Stimulated activated naive B cell treated with anti-CD40 and anti-IgM and Interleukin-4, amounts not matched to agents 10 μg/mL and 1 μg/mL and 100 μg/mL, for 72 hours (primary cell): Measurements from ENCODE around the gene GFPT1.

Source experiments
- ATAC-seq, 2 donors: fragments of 150-1000 bp; cut with Tn5 transposase; replicated peaks; 2 replicates each; pipeline ENCODE4 v1.10.0; 2021; ENCODE audit warnings: moderate library complexity in 1 of 2
- DNase-seq: peaks from one replicate; pipeline ENCODE4 v3.0.0; 2021
- H3K27ac Mint-ChIP-seq: one replicate; pipeline ENCODE4 v1.8.0; 2022; ENCODE audit warnings: mild to moderate bottlenecking, mixed read lengths
- H3K27me3 Mint-ChIP-seq, 2 donors: one replicate each; pipeline ENCODE4 v1.8.0; 2022; ENCODE audit warnings: mixed read lengths in 2 of 2
- H3K36me3 Mint-ChIP-seq, 2 donors: one replicate each; pipeline ENCODE4 v1.8.0; 2022; ENCODE audit warnings: mixed read lengths in 2 of 2, mild to moderate bottlenecking in 1 of 2
- H3K4me1 Mint-ChIP-seq, 2 donors: one replicate each; pipeline ENCODE4 v1.8.0; 2022; ENCODE audit warnings: mixed read lengths in 2 of 2, mild to moderate bottlenecking in 1 of 2
- H3K4me3 Mint-ChIP-seq, 2 donors: one replicate each; pipeline ENCODE4 v1.8.0; 2022; ENCODE audit warnings: mild to moderate bottlenecking in 2 of 2, mixed read lengths in 2 of 2, moderate library complexity in 1 of 2
- H3K9me3 Mint-ChIP-seq, 2 donors: one replicate each; pipeline ENCODE4 v1.8.0; 2022; ENCODE audit warnings: mixed read lengths in 2 of 2, mild to moderate bottlenecking in 1 of 2

The GFPT1 gene

DNA sequence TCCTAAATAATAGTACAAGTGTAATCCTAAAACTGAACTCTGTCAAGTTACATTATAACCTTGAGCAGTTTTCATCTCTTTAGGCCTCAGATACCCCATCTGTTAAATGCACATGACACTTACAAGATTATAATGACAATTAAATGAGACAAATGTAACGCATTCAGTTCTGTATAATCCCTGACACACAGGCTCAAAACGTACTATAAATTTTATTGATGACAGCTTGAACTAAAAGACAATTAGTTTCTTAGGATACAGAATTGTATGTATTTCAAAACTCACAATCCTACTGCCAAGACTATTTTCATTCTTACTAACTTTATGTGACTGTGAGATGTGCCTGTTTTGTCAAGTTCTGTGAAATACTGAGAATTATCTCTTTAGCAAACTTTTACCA lies 56.2 kb downstream of the GFPT1 start:
- Mint-ChIP-seq H3K9me3 (no peaks in the 10 kb centered on the region), H3K4me1 (no peaks in the 10 kb centered on the region), H3K36me3 (peaks cover 37 to 48% of the 10 kb centered on the region in 2 donors), H3K4me3 (no peak overlapping the region), H3K27me3 (no peaks in the 10 kb centered on the region), H3K27ac (no peak overlapping the region)
- ATAC-seq (no peak), DNase-seq (no peak)

DNA sequence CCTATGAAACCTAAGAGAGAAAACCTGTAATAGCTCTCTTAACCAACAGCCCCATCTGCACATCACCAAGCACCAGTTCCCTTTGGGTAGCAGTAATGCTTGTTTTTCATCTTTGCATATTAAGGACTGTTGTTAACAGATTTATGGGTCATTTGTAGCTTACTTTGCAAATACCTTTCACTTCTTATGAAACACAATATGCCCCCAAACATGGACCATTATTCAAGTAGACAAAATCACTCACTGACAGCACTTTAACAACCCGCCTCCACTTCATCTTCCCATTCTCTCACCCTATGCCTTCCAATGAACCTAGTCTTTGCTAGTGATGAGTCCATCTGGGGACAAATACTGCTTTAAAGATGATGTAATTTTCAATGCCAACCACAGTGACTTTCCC lies 64.4 kb downstream of the GFPT1 start:
- H3K4me1 Mint-ChIP-seq: no peaks in the 10 kb centered on the region

DNA sequence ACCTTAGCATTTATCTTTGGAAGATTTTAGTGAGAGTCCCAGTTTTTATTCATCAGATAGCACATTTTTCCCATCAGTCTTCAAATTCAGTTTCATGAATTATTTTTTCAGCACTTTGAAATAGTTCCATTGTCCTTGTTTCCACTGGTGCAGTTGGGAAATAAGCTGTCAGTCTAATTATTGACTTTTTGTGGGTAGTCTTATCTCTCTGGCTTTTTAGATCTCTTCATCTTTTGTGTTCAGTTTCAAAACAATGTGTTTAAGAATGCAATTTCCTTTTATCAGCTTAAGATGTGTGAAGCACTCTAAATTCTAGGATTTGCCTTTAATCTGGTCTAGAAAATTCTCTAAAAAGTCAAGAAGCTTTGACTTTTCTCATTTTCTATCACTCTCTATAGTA lies 70.5 kb downstream of the GFPT1 start:
- peaks cover 36 to 43% of the 10 kb centered on the region in 2 donors for H3K36me3 Mint-ChIP-seq
- H3K9me3 Mint-ChIP-seq: peaks cover 11 to 16% of the 10 kb centered on the region in 2 donors
- no peaks in the 10 kb centered on the region for H3K4me1 Mint-ChIP-seq
- no peak for DNase-seq
- H3K27me3 Mint-ChIP-seq: no peaks in the 10 kb centered on the region
- no peak for ATAC-seq
- no peak overlapping the region for H3K27ac Mint-ChIP-seq
- no peak overlapping the region for H3K4me3 Mint-ChIP-seq

More for the DNA sequence above, 64.4 kb downstream of the GFPT1 start:
- H3K9me3 Mint-ChIP-seq: peaks cover 1% of the 10 kb centered on the region in 2 donors
- ATAC-seq: no peak
- DNase-seq: no peak
- H3K4me3 Mint-ChIP-seq: no peak overlapping the region
- no peaks in the 10 kb centered on the region for H3K27me3 Mint-ChIP-seq
- H3K27ac Mint-ChIP-seq: no peak overlapping the region
- H3K36me3 Mint-ChIP-seq: peaks cover 38 to 47% of the 10 kb centered on the region in 2 donors

DNA sequence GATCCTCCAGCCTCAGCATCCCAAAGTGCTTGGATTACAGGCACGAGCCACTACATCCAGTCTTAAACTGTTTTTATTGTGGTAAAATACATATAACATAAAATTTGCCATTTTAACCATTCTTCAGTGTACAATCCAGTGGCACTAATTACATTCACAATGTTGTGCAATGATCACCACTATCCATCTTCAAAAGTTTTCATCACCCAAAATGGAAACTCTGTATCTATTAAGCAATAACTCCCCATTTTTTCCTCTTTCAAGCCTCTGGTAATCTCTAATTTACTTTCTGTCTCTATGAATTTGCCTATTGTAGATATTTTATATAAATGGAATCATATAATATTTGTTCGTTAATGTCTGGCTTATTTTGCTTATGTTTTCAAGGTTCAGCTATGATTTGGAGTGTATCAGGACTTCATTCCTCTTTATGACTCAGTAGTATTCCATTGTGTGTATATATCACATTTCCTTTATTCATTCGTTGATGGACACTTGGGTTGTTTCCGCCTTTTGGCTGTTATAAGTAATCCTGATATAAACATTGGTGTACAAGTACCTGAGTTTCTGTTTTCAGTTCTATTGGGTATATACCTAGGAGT lies 71.8 kb downstream of the GFPT1 start:
- Mint-ChIP-seq H3K27me3 (no peaks in the 10 kb centered on the region), H3K4me3 (no peak overlapping the region), H3K36me3 (peaks cover 29 to 36% of the 10 kb centered on the region in 2 donors), H3K27ac (no peak overlapping the region), H3K4me1 (no peaks in the 10 kb centered on the region), H3K9me3 (peaks cover 11 to 16% of the 10 kb centered on the region in 2 donors)
- no peak for ATAC-seq
- DNase-seq: no peak

DNA sequence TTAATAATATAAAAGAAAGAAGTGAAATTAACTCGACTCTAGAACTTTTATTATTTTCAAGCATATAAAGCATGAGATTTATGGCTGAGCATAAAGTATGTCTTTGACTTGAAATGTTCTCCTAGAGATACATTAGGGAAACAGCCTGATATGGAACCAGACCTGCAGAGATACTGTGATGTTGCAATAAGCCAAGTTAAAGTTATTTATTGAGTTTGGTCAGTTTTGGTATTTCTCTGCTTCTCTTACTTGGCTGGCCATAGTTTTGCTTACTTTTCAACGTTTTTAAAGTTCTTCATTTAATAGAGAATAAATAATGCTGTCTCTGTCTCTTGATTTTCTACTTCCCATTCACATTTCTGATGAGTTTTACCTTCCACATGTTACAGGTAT lies 76.0 kb downstream of the GFPT1 start:
- H3K27ac Mint-ChIP-seq: no peak overlapping the region
- H3K4me3 Mint-ChIP-seq: no peak overlapping the region
- peaks cover 3 to 13% of the 10 kb centered on the region in 2 donors for H3K27me3 Mint-ChIP-seq
- H3K36me3 Mint-ChIP-seq: peaks cover 7 to 8% of the 10 kb centered on the region in 2 donors
- peaks cover 19 to 26% of the 10 kb centered on the region in 2 donors for H3K4me1 Mint-ChIP-seq
- ATAC-seq (no peak), DNase-seq (no peak)
- H3K9me3 Mint-ChIP-seq: peaks cover 3 to 4% of the 10 kb centered on the region in 2 donors

DNA sequence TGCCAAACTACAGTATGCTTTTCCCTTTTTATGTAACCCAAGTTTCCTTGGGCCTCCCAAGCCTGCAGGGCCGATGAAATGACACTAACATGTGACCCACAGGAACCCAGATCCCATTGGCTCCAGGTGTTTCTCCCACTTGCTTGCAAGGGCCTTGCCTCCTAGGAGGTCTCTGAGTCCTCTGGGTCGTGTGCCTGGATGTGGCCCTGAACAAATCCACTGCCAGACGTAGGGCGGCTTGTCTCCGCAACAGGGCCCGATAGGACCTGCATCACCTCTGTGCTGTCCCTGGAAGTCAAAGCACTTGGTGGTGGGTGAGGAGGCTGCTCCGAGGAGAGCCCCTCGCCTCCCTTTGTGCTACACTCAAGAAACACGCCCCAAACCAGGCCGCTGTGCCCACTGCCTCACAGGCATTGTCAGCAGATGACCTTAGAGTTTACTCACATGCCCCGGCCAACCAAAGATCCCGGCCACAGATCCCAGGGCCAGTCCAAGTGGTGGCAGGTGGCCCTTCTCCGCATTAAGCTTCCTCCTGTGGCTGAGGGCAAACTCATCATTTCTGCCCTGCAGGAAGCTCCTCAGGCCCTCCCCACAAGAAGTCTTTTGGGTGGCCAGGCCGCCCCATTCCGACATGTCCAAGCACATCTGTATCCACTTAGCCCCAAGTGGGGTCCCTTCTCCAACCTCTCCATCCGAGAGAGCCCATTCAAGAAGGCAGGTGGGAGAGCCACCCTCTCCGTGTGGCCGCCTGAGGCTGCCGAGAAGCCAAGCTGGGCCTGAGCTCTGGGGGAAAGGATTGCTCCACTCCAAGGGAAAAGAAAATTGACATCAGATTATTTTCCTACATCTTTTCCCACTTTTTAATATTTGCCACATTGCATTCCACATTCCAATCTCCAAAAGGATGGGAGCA lies 76.7 kb downstream of the GFPT1 start:
- no peak for ATAC-seq
- peaks cover 3 to 4% of the 10 kb centered on the region in 2 donors for H3K9me3 Mint-ChIP-seq
- DNase-seq: no peak
- peaks cover 21 to 28% of the 10 kb centered on the region in 2 donors for H3K4me1 Mint-ChIP-seq
- H3K4me3 Mint-ChIP-seq: no peak overlapping the region
- H3K27me3 Mint-ChIP-seq: peaks cover 5 to 16% of the 10 kb centered on the region in 2 donors
- H3K36me3 Mint-ChIP-seq: peaks cover 7 to 8% of the 10 kb centered on the region in 2 donors
- peak overlapping the region; percentile 84 for H3K27ac Mint-ChIP-seq

DNA sequence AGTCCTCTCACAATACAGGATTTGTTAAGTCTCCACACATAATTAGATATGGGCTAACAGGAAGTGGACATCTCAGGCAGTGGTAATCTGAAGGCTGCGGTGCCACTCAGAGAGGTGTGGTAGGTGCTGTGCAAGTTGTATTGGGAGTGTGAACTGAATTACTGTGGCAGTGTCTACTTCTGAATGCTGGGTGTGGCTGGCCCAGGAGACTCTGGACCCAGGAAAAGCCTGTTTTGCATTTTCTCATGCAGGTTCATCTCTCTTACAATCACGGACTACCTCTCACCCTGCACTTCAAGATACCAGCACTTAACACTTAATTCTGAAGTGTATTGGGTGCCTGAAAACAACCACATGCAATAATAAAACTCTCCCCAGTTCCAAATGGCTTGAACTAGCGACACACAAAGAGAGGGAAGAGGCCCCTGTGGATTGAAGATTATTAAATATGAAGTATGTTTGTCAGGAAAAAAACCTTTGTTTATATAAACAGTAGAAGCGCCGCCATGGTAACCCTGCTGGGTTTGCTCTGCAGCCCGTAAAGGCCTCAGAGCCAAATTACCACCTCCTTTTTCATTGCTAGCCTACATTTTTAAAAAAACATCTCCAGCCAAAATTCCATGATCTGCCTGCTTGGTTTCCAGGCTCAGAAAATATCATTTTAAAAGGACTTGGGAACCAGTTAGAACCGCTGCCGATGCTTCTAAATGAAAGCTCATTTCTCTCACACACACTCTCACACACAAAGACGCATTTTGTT lies 77.5 kb downstream of the GFPT1 start:
- Mint-ChIP-seq H3K36me3 (peaks cover 7 to 8% of the 10 kb centered on the region in 2 donors), H3K9me3 (peaks cover 3 to 4% of the 10 kb centered on the region in 2 donors), H3K4me3 (no peak overlapping the region), H3K4me1 (peaks cover 21 to 28% of the 10 kb centered on the region in 2 donors), H3K27ac (peak overlapping the region; percentile 84), H3K27me3 (peaks cover 5 to 23% of the 10 kb centered on the region in 2 donors)
- ATAC-seq (no peak), DNase-seq (no peak)

DNA sequence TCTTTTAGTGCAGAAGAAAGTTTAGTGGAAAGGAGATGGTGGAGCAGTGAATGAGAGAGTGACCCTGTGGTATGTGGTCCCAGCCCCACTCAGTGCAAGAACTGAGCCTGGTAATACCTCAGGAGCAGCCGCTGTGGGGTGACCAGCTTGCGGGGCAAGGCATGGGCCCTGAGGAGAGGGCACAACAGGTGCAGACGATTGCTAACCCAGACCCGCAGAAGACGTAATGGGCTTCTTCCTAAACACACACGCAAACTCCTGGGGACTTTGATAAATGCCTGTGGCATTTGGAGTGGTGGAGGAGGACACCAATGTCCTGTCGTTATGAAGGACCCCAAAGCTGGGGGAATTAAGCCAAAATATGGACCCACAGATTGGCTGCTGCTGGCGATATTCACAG lies 78.7 kb downstream of the GFPT1 start:
- peaks cover 13 to 31% of the 10 kb centered on the region in 2 donors for H3K27me3 Mint-ChIP-seq
- H3K36me3 Mint-ChIP-seq: peaks cover 12 to 13% of the 10 kb centered on the region in 2 donors
- H3K4me3 Mint-ChIP-seq: no peak overlapping the region
- no peak for DNase-seq
- H3K9me3 Mint-ChIP-seq: peaks cover 9 to 11% of the 10 kb centered on the region in 2 donors
- ATAC-seq: no peak
- H3K4me1 Mint-ChIP-seq: peaks cover 21 to 28% of the 10 kb centered on the region in 2 donors
- no peak overlapping the region for H3K27ac Mint-ChIP-seq

DNA sequence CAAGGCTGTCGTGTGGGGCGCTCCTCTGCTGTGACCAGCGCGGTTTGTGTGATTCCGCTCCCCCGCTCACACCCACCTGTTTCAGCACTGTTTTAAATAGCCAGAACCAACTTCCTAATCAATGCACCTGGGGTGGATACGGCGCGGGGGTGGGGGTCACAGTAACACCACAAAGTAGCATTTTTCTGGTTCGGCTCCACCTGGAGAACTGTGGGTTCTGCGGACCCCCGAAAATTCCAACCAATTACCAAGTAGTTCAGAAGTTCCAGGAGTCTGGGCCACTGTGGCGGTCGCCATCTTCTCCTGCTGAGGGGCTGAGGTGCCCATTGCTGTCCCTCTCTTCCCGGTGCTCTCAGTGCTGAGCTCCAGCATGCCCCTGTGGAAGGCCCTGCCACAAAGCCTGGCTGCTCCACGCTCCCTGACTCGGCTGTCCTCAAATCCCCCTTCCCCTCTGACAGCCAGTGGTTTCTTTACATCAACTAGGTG lies 79.4 kb downstream of the GFPT1 start:
- Mint-ChIP-seq H3K9me3 (peaks cover 5 to 7% of the 10 kb centered on the region in 2 donors), H3K27ac (no peak overlapping the region), H3K4me3 (peak overlapping the region; percentile 76 to 80), H3K27me3 (peaks cover 18 to 37% of the 10 kb centered on the region in 2 donors), H3K4me1 (peaks cover 21 to 28% of the 10 kb centered on the region in 2 donors), H3K36me3 (peaks cover 7% of the 10 kb centered on the region in 2 donors)
- DNase-seq (no peak), ATAC-seq (no peak)

DNA sequence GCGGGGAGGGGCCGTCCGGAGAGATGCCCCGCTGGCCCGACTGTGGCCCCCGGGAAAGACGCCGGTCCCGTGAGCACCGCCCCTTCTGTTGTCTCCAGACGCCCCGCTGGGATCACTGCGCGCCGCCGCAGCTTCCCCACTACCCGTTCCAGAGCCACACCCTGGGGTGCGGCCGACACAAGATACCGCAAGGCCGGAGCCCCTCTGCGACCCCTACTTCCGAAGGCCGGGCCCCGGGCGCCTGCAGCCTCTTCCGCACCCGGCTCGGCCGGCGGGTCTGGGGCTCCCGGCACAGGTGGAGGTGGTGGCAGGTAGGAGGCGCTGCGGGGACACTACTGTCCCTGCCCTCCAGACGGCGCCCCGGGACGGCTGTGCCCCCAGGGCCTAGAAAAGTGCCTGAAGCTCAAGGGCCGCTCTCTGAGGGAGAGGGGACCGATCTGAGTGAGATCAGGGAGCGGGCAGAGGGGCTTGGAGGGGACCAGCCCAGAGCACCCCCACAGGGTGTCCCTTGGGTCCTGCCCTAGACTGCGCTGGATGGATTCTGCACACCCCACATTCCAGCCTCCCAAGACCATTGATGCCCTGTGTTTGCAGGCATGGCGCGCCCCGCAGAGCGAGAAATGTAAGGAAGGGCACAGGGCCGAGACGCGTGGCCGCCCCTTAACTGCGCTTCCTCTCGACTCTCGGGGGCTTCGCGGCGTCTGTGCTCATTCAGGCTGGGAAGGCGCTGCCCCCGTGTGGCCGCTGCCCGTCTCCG lies 80.0 kb downstream of the GFPT1 start:
- DNase-seq (peak; percentile 71), ATAC-seq (peak; percentile 94)
- Mint-ChIP-seq H3K27me3 (peaks cover 21 to 41% of the 10 kb centered on the region in 2 donors), H3K9me3 (peaks cover 5 to 7% of the 10 kb centered on the region in 2 donors), H3K36me3 (peaks cover 5 to 6% of the 10 kb centered on the region in 2 donors), H3K4me1 (peaks cover 21 to 28% of the 10 kb centered on the region in 2 donors), H3K4me3 (peak overlapping the region; percentile 76 to 80), H3K27ac (no peak overlapping the region)

DNA sequence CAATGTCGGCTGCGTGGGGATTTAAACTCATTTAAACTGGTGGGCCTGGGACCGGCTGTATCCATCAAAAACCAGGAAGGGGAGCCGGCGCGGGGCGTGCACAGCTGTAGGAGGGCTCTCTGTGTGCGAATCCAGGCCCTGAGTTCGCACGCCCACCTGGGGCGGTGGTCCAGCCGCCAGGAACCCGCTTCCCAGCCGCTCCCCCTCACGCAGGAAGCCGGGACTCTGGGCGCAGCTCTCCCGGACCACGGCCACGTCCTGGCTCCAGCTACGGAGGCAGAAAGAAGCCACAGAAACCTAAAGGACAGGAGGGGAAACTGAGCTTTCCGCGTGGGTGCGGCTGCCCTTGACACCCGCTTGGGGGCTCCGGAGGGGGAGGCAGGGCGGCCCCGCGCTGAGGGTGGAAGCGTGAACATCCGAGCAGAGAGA lies 80.6 kb downstream of the GFPT1 start:
- Mint-ChIP-seq H3K36me3 (peaks cover 5% of the 10 kb centered on the region in 2 donors), H3K4me3 (peak overlapping the region; percentile 76 to 80), H3K27ac (no peak overlapping the region), H3K27me3 (peaks cover 21 to 43% of the 10 kb centered on the region in 2 donors), H3K9me3 (peaks cover 5 to 7% of the 10 kb centered on the region in 2 donors), H3K4me1 (peaks cover 21 to 28% of the 10 kb centered on the region in 2 donors)
- no peak for DNase-seq
- ATAC-seq: no peak

DNA sequence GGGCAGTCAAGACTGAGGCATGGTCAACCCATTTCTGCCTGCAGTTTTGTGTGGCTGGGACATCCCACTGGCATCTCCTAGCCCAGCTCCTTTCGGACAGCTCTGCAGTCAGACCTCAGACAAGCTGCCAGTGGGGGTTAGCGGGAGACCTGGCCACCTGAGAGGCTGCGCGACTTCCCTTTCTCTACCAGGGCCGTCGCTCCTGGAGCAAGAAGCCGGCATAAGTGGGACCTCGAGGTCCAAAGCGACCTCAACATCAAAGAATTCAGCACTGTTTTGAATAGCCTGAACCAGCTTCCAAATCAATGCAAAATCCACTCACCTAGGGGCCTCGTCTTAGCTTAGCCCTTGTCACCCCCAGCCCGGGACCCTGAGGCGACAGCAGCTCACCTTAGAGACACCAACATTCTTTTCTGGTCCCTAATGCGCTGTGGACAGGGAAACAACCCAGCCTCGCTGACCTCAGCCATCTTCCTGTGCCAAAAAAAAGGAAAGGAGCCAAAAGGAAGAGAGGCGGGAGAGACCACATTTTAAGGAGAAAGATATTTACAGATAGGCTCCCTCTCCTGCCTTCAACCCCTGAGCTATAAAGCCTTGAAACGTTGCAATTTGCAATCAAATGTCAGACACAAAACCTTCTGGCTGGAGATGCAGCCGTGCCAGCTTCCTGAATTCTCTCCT lies 81.2 kb downstream of the GFPT1 start:
- ATAC-seq (no peak), DNase-seq (no peak)
- H3K36me3 Mint-ChIP-seq: peaks cover 5% of the 10 kb centered on the region in 2 donors
- peak overlapping the region; percentile 44 for H3K27ac Mint-ChIP-seq
- H3K9me3 Mint-ChIP-seq: peaks cover 5 to 7% of the 10 kb centered on the region in 2 donors
- peaks cover 21 to 28% of the 10 kb centered on the region in 2 donors for H3K4me1 Mint-ChIP-seq
- peaks cover 21 to 43% of the 10 kb centered on the region in 2 donors for H3K27me3 Mint-ChIP-seq
- H3K4me3 Mint-ChIP-seq: peak overlapping the region; percentile 76 to 80

DNA sequence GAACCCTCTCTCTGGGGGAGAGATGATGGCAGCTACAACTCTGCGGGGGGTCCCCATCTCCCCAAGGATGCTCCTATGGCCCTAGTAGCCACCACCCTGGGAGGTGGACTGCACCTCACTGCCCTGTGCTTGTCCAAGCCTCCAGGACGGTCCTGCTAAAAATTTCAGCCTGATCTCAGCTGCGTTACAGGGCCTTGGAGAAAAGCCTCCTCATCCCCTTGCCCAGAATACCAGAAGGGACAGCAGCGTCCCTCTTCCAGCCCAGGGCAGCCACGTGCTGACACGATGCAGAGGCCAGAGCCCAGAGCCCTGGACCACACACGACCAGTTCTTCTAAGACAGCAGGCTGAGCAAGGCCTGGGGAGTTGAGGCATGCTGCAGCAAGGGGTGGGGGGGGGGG lies 81.9 kb downstream of the GFPT1 start:
- Mint-ChIP-seq H3K27me3 (peaks cover 23 to 43% of the 10 kb centered on the region in 2 donors), H3K9me3 (peaks cover 5 to 7% of the 10 kb centered on the region in 2 donors), H3K36me3 (peaks cover 5% of the 10 kb centered on the region in 2 donors), H3K27ac (no peak overlapping the region), H3K4me1 (peaks cover 21 to 28% of the 10 kb centered on the region in 2 donors), H3K4me3 (no peak overlapping the region)
- DNase-seq: no peak
- no peak for ATAC-seq
